Right lobe of liver (tissue), 4 donors: Measurements from ENCODE around the gene USP8.

Experiments used
- CTCF ChIP-seq, 4 donors: fragments of 200-600 bp in 3 of 4; fragments of 450-650 bp in 1 of 4; IDR thresholded peaks; one replicate each; pipeline versions ENCODE4 v1.5.1 to v1.8.0; 2016 to 2022; ENCODE audit warnings: antibody characterized with exemption in 4 of 4, mild to moderate bottlenecking in 2 of 4
- POLR2A ChIP-seq: fragments of 450-650 bp; IDR thresholded peaks from one replicate; pipeline ENCODE4 v1.6.1; 2017; ENCODE audit warnings: antibody characterized with exemption, mild to moderate bottlenecking
- donor health status: DM: no; HTN: no; CAD: no.
- donor health status: DM: no; HTN: no; CAD: no.
- donor health status: DM: no; HTN: yes; CAD: no.

- no peak for TF ChIP-seq CTCF (IDR thresholded peaks at IDR 0.05)
- no peak for TF ChIP-seq POLR2A
These were observed 69.4 kb downstream of the USP8 start for GRCh38 chr15:50493625-50494024.
